GM12878 (cell line): Measurements from ENCODE around the gene ETFRF1. TPM values are rescaled to one million over a fixed set of nuclear protein-coding genes. Genes with fewer than 3 reads are reported as not detected.

Experiments
- BMI1 ChIP-seq: fragments of 450-650 bp; IDR thresholded peaks from 2 replicates; pipeline ENCODE4 v1.6.1; 2016; ENCODE audit warnings: mild to moderate bottlenecking, moderate library complexity, borderline replicate concordance
- CREB1 ChIP-seq: IDR thresholded peaks from 2 replicates; pipeline ENCODE4 v1.6.1; 2012; ENCODE audit warnings: low read depth, mild to moderate bottlenecking, inconsistent platforms
- ESRRA ChIP-seq: IDR thresholded peaks from 2 replicates; pipeline ENCODE4 v1.6.1; 2012; ENCODE audit warnings: mild to moderate bottlenecking, low read length, improper control_type of control experiment
- GABPA ChIP-seq: IDR thresholded peaks from 2 replicates; pipeline ENCODE4 v1.6.1; 2014; ENCODE audit warnings: antibody characterized with exemption, low read depth, mild to moderate bottlenecking, inconsistent platforms
- POLR2AphosphoS2 ChIP-seq: IDR thresholded peaks from 2 replicates; pipeline ENCODE4 v1.6.1; 2011; ENCODE audit warnings: low read depth, mild to moderate bottlenecking, low read length, improper control_type of control experiment, moderate library complexity
- POLR2AphosphoS5 ChIP-seq: IDR thresholded peaks from 2 replicates; pipeline ENCODE4 v1.6.1; 2011; ENCODE audit warnings: mild to moderate bottlenecking, low read length, inconsistent platforms
- RUNX3 ChIP-seq: IDR thresholded peaks from 2 replicates; pipeline ENCODE4 v1.6.1; 2012; ENCODE audit warnings: low read length, inconsistent platforms
- TBL1XR1 ChIP-seq: IDR thresholded peaks from 2 replicates; pipeline ENCODE4 v1.6.1; 2012; ENCODE audit warnings: low read depth, low read length, improper control_type of control experiment
- YY1 ChIP-seq: IDR thresholded peaks from 2 replicates; pipeline ENCODE4 v1.6.1; 2011; ENCODE audit warnings: low read depth, mild to moderate bottlenecking, low read length
- ZNF217 ChIP-seq: fragments of 450-650 bp; IDR thresholded peaks from 2 replicates; pipeline ENCODE4 v1.6.1; 2017; ENCODE audit warnings: antibody characterized with exemption, mild to moderate bottlenecking
- ZNF24 ChIP-seq: fragments of 450-650 bp; IDR thresholded peaks from 2 replicates; pipeline ENCODE4 v1.6.1; 2017; ENCODE audit warnings: antibody characterized with exemption, mild to moderate bottlenecking
- polyA plus RNA-seq, 11 experiments: library from polyadenylated mRNA; depleted of rRNA in 4 of 11; unstranded in 6 of 11; stranded (reverse) in 5 of 11; fragments of >200 nt; fragmentation: Nextera tagmentation in 4 of 11; fragmentation: Illumina TruSeq in 1 of 11; extraction: Ambion mirVana in 4 of 11; extraction: Trizol in 1 of 11; gene quantifications; 1 replicate in 1 of 11; 2 replicates in 10 of 11; pipeline versions ENCODE4 v1.2.1 to v1.2.3, GENCODE V29; 2011 to 2016; ENCODE audit warnings: inconsistent platforms in 2 of 11, missing spikeins in 2 of 11, low read depth in 1 of 11
- total RNA-seq, 4 experiments: library from RNA; depleted of rRNA in 3 of 4; stranded (reverse); fragments of >200 nt in 3 of 4; fragmentation: Illumina TruSeq in 1 of 4; extraction: Trizol in 1 of 4; gene quantifications; 2 replicates each; pipeline versions ENCODE4 v1.2.1 to v1.2.3, GENCODE V29; 2013 to 2021
- TF ChIP-seq, protein P1 (sequence below): IDR thresholded peaks from 2 replicates; pipeline ENCODE4 v1.6.1; 2011; ENCODE audit warnings: low read depth, mild to moderate bottlenecking, low read length, moderate library complexity, borderline replicate concordance; ENCODE audit errors: extremely low read depth
- TF ChIP-seq, protein P2 (sequence below): fragments of 450-650 bp; IDR thresholded peaks from 2 replicates; pipeline ENCODE4 v1.6.1; 2018; ENCODE audit warnings: borderline replicate concordance, mild to moderate bottlenecking; ENCODE audit not compliant: partially characterized antibody
- TF ChIP-seq, protein P3 (sequence below): fragments of 450-650 bp; IDR thresholded peaks from 2 replicates; pipeline ENCODE4 v1.6.1; 2014; ENCODE audit warnings: mild to moderate bottlenecking
- TF ChIP-seq, protein P4 (sequence below): fragments of 450-650 bp; IDR thresholded peaks from 2 replicates; pipeline ENCODE4 v1.6.1; 2016; ENCODE audit warnings: mild to moderate bottlenecking
- TF ChIP-seq, protein P5 (sequence below): fragments of 450-650 bp; IDR thresholded peaks from 2 replicates; pipeline ENCODE4 v1.6.1; 2018; ENCODE audit warnings: mild to moderate bottlenecking, low read depth, moderate library complexity; ENCODE audit not compliant: partially characterized antibody
- TF ChIP-seq, protein P6 (sequence below): IDR thresholded peaks from 2 replicates; pipeline ENCODE4 v1.6.1; 2012; ENCODE audit warnings: low read length, inconsistent platforms

Gene ETFRF1
- total and polyA plus RNA-seq, 10 of the 15 experiments (the other 5 are each of a cell fraction or from before 2014, with no cell fraction given) = 9.9 to 59.6 (median 26.2) TPM

DNA sequence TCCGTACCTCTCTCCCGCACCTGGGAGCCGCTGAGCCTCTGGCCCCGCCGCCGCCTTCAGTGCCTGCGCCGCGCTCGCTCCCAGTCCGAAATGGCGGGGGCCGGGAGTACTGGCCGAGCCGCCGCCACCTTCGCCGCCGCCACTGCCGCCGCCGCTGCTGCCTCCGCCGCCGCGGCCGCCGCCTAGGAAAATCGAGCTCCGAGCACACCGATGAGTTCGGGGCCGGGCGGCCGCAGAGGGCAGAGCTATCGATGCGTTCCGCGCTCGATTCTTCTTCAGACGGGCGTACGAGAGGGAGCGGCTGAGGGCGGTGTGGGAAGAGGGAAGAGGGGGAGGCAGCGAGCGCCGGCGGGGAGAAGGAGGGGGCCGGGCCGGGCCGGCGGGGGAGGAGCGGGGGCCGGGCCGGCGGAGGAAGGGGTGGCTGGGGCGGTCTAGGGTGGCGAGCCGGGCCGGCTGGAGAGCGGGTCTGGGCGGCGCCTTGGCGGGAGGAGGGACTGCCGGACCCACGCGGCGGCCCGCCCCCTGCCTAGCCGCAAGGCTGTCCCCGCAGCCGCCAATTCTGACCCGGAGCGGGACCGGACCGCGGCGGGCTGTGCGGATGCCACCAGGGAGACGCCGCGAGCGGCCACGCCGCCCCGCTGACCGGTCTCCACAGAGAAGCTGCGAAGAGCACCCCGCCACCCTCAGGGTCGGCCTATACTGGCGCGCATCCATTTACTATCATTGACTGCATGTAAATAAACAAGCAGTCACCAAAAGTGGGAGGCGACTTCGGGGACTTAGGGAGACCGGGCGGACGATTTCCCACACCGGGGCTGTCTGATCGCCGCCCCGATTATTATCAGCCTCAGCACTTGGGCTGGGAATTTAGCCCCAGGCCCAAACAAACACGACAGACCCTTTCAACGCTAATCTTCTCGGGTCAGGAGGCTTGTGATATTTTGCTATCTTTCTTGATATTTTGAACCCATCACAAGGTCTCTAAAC lies 56.0 kb downstream of the ETFRF1 start, which contains the start of gene KRAS (continued):
- TF ChIP-seq YY1 = peak; percentile 92
- TF ChIP-seq, protein P1, sequence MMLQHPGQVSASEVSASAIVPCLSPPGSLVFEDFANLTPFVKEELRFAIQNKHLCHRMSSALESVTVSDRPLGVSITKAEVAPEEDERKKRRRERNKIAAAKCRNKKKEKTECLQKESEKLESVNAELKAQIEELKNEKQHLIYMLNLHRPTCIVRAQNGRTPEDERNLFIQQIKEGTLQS = no peak
- no peak for TF ChIP-seq BMI1
- TF ChIP-seq, protein P2, sequence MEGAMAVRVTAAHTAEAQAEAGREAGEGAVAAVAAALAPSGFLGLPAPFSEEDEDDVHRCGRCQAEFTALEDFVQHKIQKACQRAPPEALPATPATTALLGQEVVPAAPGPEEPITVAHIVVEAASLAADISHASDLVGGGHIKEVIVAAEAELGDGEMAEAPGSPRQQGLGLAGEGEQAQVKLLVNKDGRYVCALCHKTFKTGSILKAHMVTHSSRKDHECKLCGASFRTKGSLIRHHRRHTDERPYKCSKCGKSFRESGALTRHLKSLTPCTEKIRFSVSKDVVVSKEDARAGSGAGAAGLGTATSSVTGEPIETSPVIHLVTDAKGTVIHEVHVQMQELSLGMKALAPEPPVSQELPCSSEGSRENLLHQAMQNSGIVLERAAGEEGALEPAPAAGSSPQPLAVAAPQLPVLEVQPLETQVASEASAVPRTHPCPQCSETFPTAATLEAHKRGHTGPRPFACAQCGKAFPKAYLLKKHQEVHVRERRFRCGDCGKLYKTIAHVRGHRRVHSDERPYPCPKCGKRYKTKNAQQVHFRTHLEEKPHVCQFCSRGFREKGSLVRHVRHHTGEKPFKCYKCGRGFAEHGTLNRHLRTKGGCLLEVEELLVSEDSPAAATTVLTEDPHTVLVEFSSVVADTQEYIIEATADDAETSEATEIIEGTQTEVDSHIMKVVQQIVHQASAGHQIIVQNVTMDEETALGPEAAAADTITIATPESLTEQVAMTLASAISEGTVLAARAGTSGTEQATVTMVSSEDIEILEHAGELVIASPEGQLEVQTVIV = no peak
- no peak for TF ChIP-seq ZNF24
- 0 out of 2 replicates have a peak, but pooled peaks have one; percentile 12 for TF ChIP-seq TBL1XR1
- peak; percentile 86 for TF ChIP-seq POLR2AphosphoS2
- TF ChIP-seq, protein P3, sequence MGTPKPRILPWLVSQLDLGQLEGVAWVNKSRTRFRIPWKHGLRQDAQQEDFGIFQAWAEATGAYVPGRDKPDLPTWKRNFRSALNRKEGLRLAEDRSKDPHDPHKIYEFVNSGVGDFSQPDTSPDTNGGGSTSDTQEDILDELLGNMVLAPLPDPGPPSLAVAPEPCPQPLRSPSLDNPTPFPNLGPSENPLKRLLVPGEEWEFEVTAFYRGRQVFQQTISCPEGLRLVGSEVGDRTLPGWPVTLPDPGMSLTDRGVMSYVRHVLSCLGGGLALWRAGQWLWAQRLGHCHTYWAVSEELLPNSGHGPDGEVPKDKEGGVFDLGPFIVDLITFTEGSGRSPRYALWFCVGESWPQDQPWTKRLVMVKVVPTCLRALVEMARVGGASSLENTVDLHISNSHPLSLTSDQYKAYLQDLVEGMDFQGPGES = no peak
- TF ChIP-seq, protein P4, sequence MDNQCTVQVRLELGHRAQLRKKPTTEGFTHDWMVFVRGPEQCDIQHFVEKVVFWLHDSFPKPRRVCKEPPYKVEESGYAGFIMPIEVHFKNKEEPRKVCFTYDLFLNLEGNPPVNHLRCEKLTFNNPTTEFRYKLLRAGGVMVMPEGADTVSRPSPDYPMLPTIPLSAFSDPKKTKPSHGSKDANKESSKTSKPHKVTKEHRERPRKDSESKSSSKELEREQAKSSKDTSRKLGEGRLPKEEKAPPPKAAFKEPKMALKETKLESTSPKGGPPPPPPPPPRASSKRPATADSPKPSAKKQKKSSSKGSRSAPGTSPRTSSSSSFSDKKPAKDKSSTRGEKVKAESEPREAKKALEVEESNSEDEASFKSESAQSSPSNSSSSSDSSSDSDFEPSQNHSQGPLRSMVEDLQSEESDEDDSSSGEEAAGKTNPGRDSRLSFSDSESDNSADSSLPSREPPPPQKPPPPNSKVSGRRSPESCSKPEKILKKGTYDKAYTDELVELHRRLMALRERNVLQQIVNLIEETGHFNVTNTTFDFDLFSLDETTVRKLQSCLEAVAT = peak; percentile 100
- no peak for TF ChIP-seq ESRRA
- no peak for TF ChIP-seq POLR2AphosphoS5
- TF ChIP-seq, protein P5, sequence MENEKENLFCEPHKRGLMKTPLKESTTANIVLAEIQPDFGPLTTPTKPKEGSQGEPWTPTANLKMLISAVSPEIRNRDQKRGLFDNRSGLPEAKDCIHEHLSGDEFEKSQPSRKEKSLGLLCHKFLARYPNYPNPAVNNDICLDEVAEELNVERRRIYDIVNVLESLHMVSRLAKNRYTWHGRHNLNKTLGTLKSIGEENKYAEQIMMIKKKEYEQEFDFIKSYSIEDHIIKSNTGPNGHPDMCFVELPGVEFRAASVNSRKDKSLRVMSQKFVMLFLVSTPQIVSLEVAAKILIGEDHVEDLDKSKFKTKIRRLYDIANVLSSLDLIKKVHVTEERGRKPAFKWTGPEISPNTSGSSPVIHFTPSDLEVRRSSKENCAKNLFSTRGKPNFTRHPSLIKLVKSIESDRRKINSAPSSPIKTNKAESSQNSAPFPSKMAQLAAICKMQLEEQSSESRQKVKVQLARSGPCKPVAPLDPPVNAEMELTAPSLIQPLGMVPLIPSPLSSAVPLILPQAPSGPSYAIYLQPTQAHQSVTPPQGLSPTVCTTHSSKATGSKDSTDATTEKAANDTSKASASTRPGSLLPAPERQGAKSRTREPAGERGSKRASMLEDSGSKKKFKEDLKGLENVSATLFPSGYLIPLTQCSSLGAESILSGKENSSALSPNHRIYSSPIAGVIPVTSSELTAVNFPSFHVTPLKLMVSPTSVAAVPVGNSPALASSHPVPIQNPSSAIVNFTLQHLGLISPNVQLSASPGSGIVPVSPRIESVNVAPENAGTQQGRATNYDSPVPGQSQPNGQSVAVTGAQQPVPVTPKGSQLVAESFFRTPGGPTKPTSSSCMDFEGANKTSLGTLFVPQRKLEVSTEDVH = no peak
- no peak for TF ChIP-seq ZNF217
- TF ChIP-seq, protein P6, sequence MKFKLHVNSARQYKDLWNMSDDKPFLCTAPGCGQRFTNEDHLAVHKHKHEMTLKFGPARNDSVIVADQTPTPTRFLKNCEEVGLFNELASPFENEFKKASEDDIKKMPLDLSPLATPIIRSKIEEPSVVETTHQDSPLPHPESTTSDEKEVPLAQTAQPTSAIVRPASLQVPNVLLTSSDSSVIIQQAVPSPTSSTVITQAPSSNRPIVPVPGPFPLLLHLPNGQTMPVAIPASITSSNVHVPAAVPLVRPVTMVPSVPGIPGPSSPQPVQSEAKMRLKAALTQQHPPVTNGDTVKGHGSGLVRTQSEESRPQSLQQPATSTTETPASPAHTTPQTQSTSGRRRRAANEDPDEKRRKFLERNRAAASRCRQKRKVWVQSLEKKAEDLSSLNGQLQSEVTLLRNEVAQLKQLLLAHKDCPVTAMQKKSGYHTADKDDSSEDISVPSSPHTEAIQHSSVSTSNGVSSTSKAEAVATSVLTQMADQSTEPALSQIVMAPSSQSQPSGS = no peak
- peak; percentile 38; the same call in 1 of the 2 replicates for TF ChIP-seq CREB1
- no peak for TF ChIP-seq GABPA
- peak; percentile 70 for TF ChIP-seq RUNX3
